Keratinocyte (primary cell): Measurements from ENCODE around the gene TCF15. TPM values are rescaled to one million over a fixed set of nuclear protein-coding genes. Genes with fewer than 3 reads are reported as not detected.

Experiments
- DNase-seq: peaks from one replicate; pipeline ENCODE4 v3.0.0-alpha.2; 2011; ENCODE audit warnings: low read depth, missing footprints, low spot score
- FAIRE-seq: peaks from 2 replicates; lab custom pipeline; 2011; peaks lifted over from hg19 to GRCh38; lab: Jason Lieb, UNC
- H2AFZ ChIP-seq: 2 replicates; pipeline ENCODE4 v1.6.0; 2012; ENCODE audit warnings: low read length, control low read depth, inconsistent platforms; ENCODE audit not compliant: control insufficient read depth
- H3K27ac ChIP-seq: 2 replicates; pipeline ENCODE4 v1.5.1; 2011; ENCODE audit warnings: low read length; ENCODE audit not compliant: control insufficient read depth, insufficient read depth
- H3K27me3 ChIP-seq: 3 replicates; pipeline ENCODE4 v1.6.0; 2011; ENCODE audit warnings: low read length; ENCODE audit not compliant: control insufficient read depth, insufficient read depth; ENCODE audit errors: extremely low read depth
- H3K36me3 ChIP-seq, 2 experiments: 2 replicates in 1 of 2; 3 replicates in 1 of 2; pipeline ENCODE4 v1.5.1; 2011; ENCODE audit warnings: low read length in 2 of 2, mild to moderate bottlenecking in 1 of 2; ENCODE audit not compliant: control insufficient read depth in 2 of 2, insufficient read depth in 2 of 2; ENCODE audit errors: extremely low read depth in 1 of 2
- H3K4me1 ChIP-seq: 3 replicates; pipeline ENCODE4 v1.5.1; 2011; ENCODE audit warnings: low read length; ENCODE audit not compliant: control insufficient read depth, insufficient read depth; ENCODE audit errors: extremely low read depth
- H3K4me2 ChIP-seq: 3 replicates; pipeline ENCODE4 v1.6.0; 2011; ENCODE audit warnings: low read depth, low read length; ENCODE audit not compliant: control insufficient read depth, insufficient read depth; ENCODE audit errors: extremely low read depth
- H3K4me3 ChIP-seq, 3 experiments: fragments of 200-600 bp in 1 of 3; sonication (generic) in 1 of 3; 2 replicates in 2 of 3; 3 replicates in 1 of 3; pipeline ENCODE4 v1.5.1; 2011 to 2016; ENCODE audit warnings: low read length in 3 of 3, mild to moderate bottlenecking in 3 of 3, control low read depth in 2 of 3, inconsistent platforms in 1 of 3, low read depth in 1 of 3, mixed read lengths in 1 of 3, mixed run types in 1 of 3, moderate library complexity in 1 of 3; ENCODE audit not compliant: control insufficient read depth in 2 of 3, insufficient read depth in 2 of 3; ENCODE audit errors: extremely low read depth in 1 of 3
- H3K79me2 ChIP-seq: 2 replicates; pipeline ENCODE4 v1.6.0; 2012; ENCODE audit warnings: low read length; ENCODE audit not compliant: control insufficient read depth, insufficient read depth
- H3K9ac ChIP-seq: 3 replicates; pipeline ENCODE4 v1.6.0; 2011; ENCODE audit warnings: low read length; ENCODE audit not compliant: control insufficient read depth, insufficient read depth; ENCODE audit errors: extremely low read depth
- H3K9me1 ChIP-seq: 3 replicates; pipeline ENCODE4 v1.6.0; 2011; ENCODE audit warnings: low read length; ENCODE audit not compliant: control insufficient read depth, insufficient read depth; ENCODE audit errors: extremely low read depth
- H3K9me3 ChIP-seq: 2 replicates; pipeline ENCODE4 v1.5.1; 2012; ENCODE audit warnings: low read depth, low read length; ENCODE audit not compliant: control insufficient read depth
- H4K20me1 ChIP-seq: 3 replicates; pipeline ENCODE4 v1.6.0; 2011; ENCODE audit warnings: low read length; ENCODE audit not compliant: control insufficient read depth, insufficient read depth; ENCODE audit errors: extremely low read depth
- CTCF ChIP-seq, 3 experiments: IDR thresholded peaks in 1 of 3; conservative IDR thresholded peaks in 1 of 3; optimal IDR thresholded peaks in 1 of 3; 2 replicates in 2 of 3; 3 replicates in 1 of 3; pipeline versions ENCODE3 to v1.5.1; 2011; ENCODE audit warnings: low read length in 3 of 3, mild to moderate bottlenecking in 3 of 3, moderate library complexity in 2 of 3, control low read depth in 1 of 3, inconsistent platforms in 1 of 3; ENCODE audit not compliant: insufficient read depth in 2 of 3; ENCODE audit errors: extremely low read depth in 1 of 3
- EZH2 ChIP-seq: IDR thresholded peaks from one replicate; pipeline ENCODE4 v1.6.1; 2012; ENCODE audit warnings: inconsistent platforms, mild to moderate bottlenecking, low read length, moderate library complexity
- dilution Hi-C: fragments of 300-500 bp; cut with MboI; formaldehyde crosslinking; loops from one replicate; pipeline ENCODE4 v1.7.0; 2020; ENCODE audit warnings: low sequenced_read_pairs; ENCODE audit not compliant: extremely low pct_ligation_motif_present
- polyA plus RNA-seq, 5 experiments: library from polyadenylated mRNA; depleted of rRNA in 3 of 5; stranded (reverse) in 3 of 5; stranded (forward) in 1 of 5; unstranded in 1 of 5; fragments of >200 nt; gene quantifications; 1 replicate in 1 of 5; 2 replicates in 3 of 5; 3 replicates in 1 of 5; pipeline versions ENCODE4 v1.2.1 to v1.2.3, GENCODE V29; 2011 to 2012; ENCODE audit warnings: missing spikeins in 2 of 5, low read depth in 1 of 5, low replicate concordance in 1 of 5

Gene TCF15
- polyA plus RNA-seq, 1 donor (not counting 4 experiments of a cell fraction or from before 2014, with no cell fraction given): not detected

GRCh38 chr20:658202-658601 is 48.1 kb upstream of the TCF15 start:
- Histone ChIP-seq H3K9me1 (no peaks in the 10 kb centered on the region), H3K79me2 (no peaks in the 10 kb centered on the region), H3K4me3 (no peak overlapping the region), H3K36me3 (no peaks in the 10 kb centered on the region), H3K9me3 (no peaks in the 10 kb centered on the region), H3K9ac (no peak overlapping the region), H4K20me1 (no peaks in the 10 kb centered on the region), H3K27me3 (peaks cover 11% of the 10 kb centered on the region), H3K4me2 (no peak overlapping the region), H2AFZ (no peak overlapping the region), H3K27ac (no peak overlapping the region), H3K4me1 (peaks cover 27% of the 10 kb centered on the region)
- dilution Hi-C loops: no loop called here
- FAIRE-seq: no peak
- no peak for DNase-seq
- TF ChIP-seq EZH2 (no peak), CTCF (optimal IDR thresholded peaks at IDR 0.05 in 1 of 3, IDR thresholded peaks at IDR 0.05 in 1 of 3, conservative IDR thresholded peaks at IDR 0.05 in 1 of 3; ENCODE audit: extremely low read depth in 1 of 3, insufficient read depth in 2 of 3, low read length in 3 of 3) (no peak)

GRCh38 chr20:655726-656624 is 45.9 kb upstream of the TCF15 start:
- Histone ChIP-seq H3K27ac (no peak overlapping the region), H3K27me3 (no peaks in the 10 kb centered on the region), H4K20me1 (no peaks in the 10 kb centered on the region), H3K9me3 (no peaks in the 10 kb centered on the region), H3K4me2 (no peak overlapping the region), H3K9me1 (no peaks in the 10 kb centered on the region), H3K4me1 (peaks cover 20% of the 10 kb centered on the region), H3K4me3 (no peak overlapping the region), H3K79me2 (peaks cover 16% of the 10 kb centered on the region), H3K9ac (no peak overlapping the region), H2AFZ (no peak overlapping the region), H3K36me3 (peaks cover 0 to 1% of the 10 kb centered on the region in 2 experiments)
- DNase-seq (no peak), FAIRE-seq (no peak)
- TF ChIP-seq EZH2 (no peak), CTCF (optimal IDR thresholded peaks at IDR 0.05 in 1 of 3, IDR thresholded peaks at IDR 0.05 in 1 of 3, conservative IDR thresholded peaks at IDR 0.05 in 1 of 3; ENCODE audit: extremely low read depth in 1 of 3, insufficient read depth in 2 of 3, low read length in 3 of 3) (no peak)
- dilution Hi-C loops: no loop called here
